Ishikawa (cell line): ENCODE measurements around the gene OR13J1.

ENCODE experiments used
- CEBPB ChIP-seq: IDR thresholded peaks from 2 replicates; pipeline ENCODE4 v1.6.1; 2012
- CREB1 ChIP-seq: IDR thresholded peaks from 2 replicates; pipeline ENCODE4 v1.6.1; 2012; ENCODE audit warnings: low read depth
- EGR1 ChIP-seq: IDR thresholded peaks from 2 replicates; pipeline ENCODE4 v1.6.1; 2012
- EP300 ChIP-seq: IDR thresholded peaks from 2 replicates; pipeline ENCODE4 v1.6.1; 2012; ENCODE audit warnings: borderline replicate concordance
- FOXM1 ChIP-seq: IDR thresholded peaks from 2 replicates; pipeline ENCODE4 v1.6.1; 2012; ENCODE audit warnings: low read depth, borderline replicate concordance
- MAX ChIP-seq: IDR thresholded peaks from 2 replicates; pipeline ENCODE4 v1.6.1; 2012
- NFIC ChIP-seq: IDR thresholded peaks from 2 replicates; pipeline ENCODE4 v1.6.1; 2012
- RAD21 ChIP-seq: IDR thresholded peaks from 2 replicates; pipeline ENCODE4 v1.6.1; 2012; ENCODE audit warnings: low read depth
- REST ChIP-seq: IDR thresholded peaks from 2 replicates; pipeline ENCODE4 v1.6.1; 2012; ENCODE audit warnings: low read depth, mild to moderate bottlenecking
- TAF1 ChIP-seq: IDR thresholded peaks from 2 replicates; pipeline ENCODE4 v1.6.1; 2012; ENCODE audit warnings: low read depth, mild to moderate bottlenecking
- TCF12 ChIP-seq: IDR thresholded peaks from 2 replicates; pipeline ENCODE4 v1.6.1; 2012; ENCODE audit warnings: low read depth
- TEAD4 ChIP-seq: IDR thresholded peaks from 2 replicates; pipeline ENCODE4 v1.6.1; 2012
- YY1 ChIP-seq: IDR thresholded peaks from 2 replicates; pipeline ENCODE4 v1.6.1; 2012; ENCODE audit warnings: low read depth
- ZBTB7A ChIP-seq: IDR thresholded peaks from 2 replicates; pipeline ENCODE4 v1.6.1; 2012; ENCODE audit warnings: low read depth

- TF ChIP-seq FOXM1 (no peak), EP300 (no peak), TAF1 (no peak), EGR1 (no peak), RAD21 (no peak), CEBPB (no peak), TEAD4 (no peak), MAX (no peak), NFIC (no peak), ZBTB7A (no peak), CREB1 (no peak), YY1 (no peak), REST (no peak), TCF12 (no peak)
These were observed 37.4 kb downstream of the OR13J1 start for GRCh38 chr9:35832814-35833213.
